ENCODE measurements around the gene PTER. TPM values are rescaled to one million over a fixed set of nuclear protein-coding genes. Genes with fewer than 3 reads are reported as not detected.

PTER gene
- total and polyA plus RNA-seq, 9 of the 15 experiments (the other 6 are each of a cell fraction or from before 2014, with no cell fraction given), result 15.5 to 42.1 (median 28.6) TPM

- 95% methylated on average over 29 of the region's 31 CpGs for WGBS (ENCODE audit: insufficient coverage, low coverage, missing lambda C conversion rate)
- Histone ChIP-seq H3K4me2 (ENCODE audit: insufficient read depth, low read length) (no peak overlapping the region), H3K4me3 (no peak overlapping the region), H3K27me3 (ENCODE audit: control insufficient read depth in 2 of 2, insufficient read depth in 2 of 2, low read length in 2 of 2) (no peaks in the 10 kb centered on the region), H3K9ac (ENCODE audit: insufficient read depth in 1 of 2, low read depth in 2 of 2, low read length in 2 of 2) (no peak overlapping the region), H3K79me2 (ENCODE audit: control insufficient read depth, insufficient read depth, low read length) (no peaks in the 10 kb centered on the region), H4K20me1 (replicated peaks; ENCODE audit: control insufficient read depth, insufficient read depth, low read length) (no peaks in the 10 kb centered on the region), H3K27ac (ENCODE audit: extremely low read depth, low read depth, low read length) (no peak overlapping the region), H3K4me1 (replicated peaks in 1 of 2; ENCODE audit: control insufficient read depth in 2 of 2, insufficient read depth in 2 of 2, low read length in 2 of 2) (no peaks in the 10 kb centered on the region), H3K9me3 (replicated peaks; ENCODE audit: control insufficient read depth, insufficient read depth, low read depth, low read length) (0 out of 2 replicates have a peak, but pooled peaks cover 2% of the 10 kb centered on the region), H3K9me1 (ENCODE audit: control insufficient read depth, insufficient read depth, low read length) (no peaks in the 10 kb centered on the region), H2AFZ (ENCODE audit: low read depth, low read length) (no peak overlapping the region), H3K36me3 (ENCODE audit: control insufficient read depth, insufficient read depth, low read length) (no peaks in the 10 kb centered on the region)
- CTCF ChIA-PET (ENCODE audit: low intra/inter-chr PET ratio), result no interaction called here
- BruUV-seq (replicated peaks), result no TSS peak
- FAIRE-seq, result no peak
- no peak for ATAC-seq
- in situ Hi-C loops (cut with MboI), result no loop called here
- no peak for DNase-seq (ENCODE audit: extremely low read depth in 1 of 4, low spot score in 3 of 4)
- no peak for TF ChIP-seq CHD7 (IDR thresholded peaks at IDR 0.05; ENCODE audit: low read depth, low read length)
- no peak for TF ChIP-seq GMEB1 (CRISPR knock-in tag; IDR thresholded peaks at IDR 0.05)
- TF ChIP-seq EP300 (IDR thresholded peaks at IDR 0.05; ENCODE audit: low read length), result no peak
- no peak for TF ChIP-seq RBM39 (optimal IDR thresholded peaks at IDR 0.05; ENCODE audit: low read depth, low read length)
- TF ChIP-seq HDAC3 (IDR thresholded peaks at IDR 0.05; ENCODE audit: borderline replicate concordance, partially characterized antibody), result no peak
- POLR2A ChIA-PET, result no interaction called here
- intact Hi-C loops (cut with micrococcal nuclease), result no loop called here
Measured at GRCh38 chr10:16519250-16519907, 82.6 kb downstream of the PTER start.

Measured in K562 (cell line).